Measurements from ENCODE around the gene VILL. TPM values are rescaled to one million over a fixed set of nuclear protein-coding genes. Genes with fewer than 3 reads are reported as not detected.

Gene VILL
- total and polyA plus RNA-seq, 4 donors = 0.88 to 3.5 (median 1.6) TPM

GRCh38 chr3:38021196-38021595, 30.6 kb downstream of the VILL start:
- Histone ChIP-seq H3K9ac (ENCODE audit: low read depth in 1 of 2, low read length in 2 of 2) (no peak overlapping the region), H3K27me3 (ENCODE audit: control insufficient read depth in 4 of 4, insufficient read depth in 4 of 4, low read length in 3 of 4) (no peaks in the 10 kb centered on the region), H3K9me3 (ENCODE audit: control insufficient read depth in 4 of 4, low read length in 3 of 4) (peaks cover 0 to under 1% (median 0%) of the 10 kb centered on the region in 4 donors), H3K36me3 (ENCODE audit: control insufficient read depth in 4 of 4, insufficient read depth in 3 of 4, low read depth in 1 of 4, low read length in 3 of 4) (peaks cover 2 to 9% (median 5%) of the 10 kb centered on the region in 4 donors), H3K27ac (ENCODE audit: low read depth in 1 of 2, low read length in 2 of 2) (no peak overlapping the region), H3K4me1 (ENCODE audit: control insufficient read depth in 4 of 4, insufficient read depth in 4 of 4, low read length in 3 of 4) (peaks cover 0 to 28% (median 13%) of the 10 kb centered on the region in 4 donors), H3K4me3 (ENCODE audit: low read depth in 1 of 3, low read length in 3 of 3) (no peak overlapping the region)
- WGBS = 95% methylated on average over 4 of the region's 4 CpGs
- DNase-seq (ENCODE audit: low spot score) = no peak
- TF ChIP-seq MAX (IDR thresholded peaks at IDR 0.05) = no peak
- no peak for TF ChIP-seq CTCF (IDR thresholded peaks at IDR 0.05; ENCODE audit: low read depth, low read length, missing input control)
- TF ChIP-seq ZBTB33 (IDR thresholded peaks at IDR 0.05) = no peak
- TF ChIP-seq TAF1 (conservative IDR thresholded peaks at IDR 0.05) = no peak
- TF ChIP-seq JUND (IDR thresholded peaks at IDR 0.05) = no peak
- TF ChIP-seq FOXA1 (IDR thresholded peaks at IDR 0.05) = no peak
- TF ChIP-seq NR2F2 (IDR thresholded peaks at IDR 0.05) = no peak
- no peak for TF ChIP-seq EGR1 (IDR thresholded peaks at IDR 0.05; ENCODE audit: low read depth in 2 of 2)
- no peak for TF ChIP-seq RAD21 (IDR thresholded peaks at IDR 0.05)
- TF ChIP-seq YY1 (IDR thresholded peaks at IDR 0.05) = no peak
- TF ChIP-seq ATF3 (IDR thresholded peaks at IDR 0.05) = no peak
- TF ChIP-seq FOXA2 (IDR thresholded peaks at IDR 0.05) = no peak
- no peak for TF ChIP-seq RXRA (IDR thresholded peaks at IDR 0.05)
- TF ChIP-seq HNF4G (IDR thresholded peaks at IDR 0.05) = no peak

GRCh38 chr3:38022301-38022700, 31.7 kb downstream of the VILL start:
- TF ChIP-seq ZBTB33 (IDR thresholded peaks at IDR 0.05) = no peak
- no peak for TF ChIP-seq FOXA1 (IDR thresholded peaks at IDR 0.05)
- no peak for TF ChIP-seq TAF1 (conservative IDR thresholded peaks at IDR 0.05)
- TF ChIP-seq HNF4A (conservative IDR thresholded peaks at IDR 0.05) = no peak
- no peak for TF ChIP-seq EGR1 (IDR thresholded peaks at IDR 0.05; ENCODE audit: low read depth in 2 of 2)
- no peak for TF ChIP-seq YY1 (IDR thresholded peaks at IDR 0.05)
- no peak for TF ChIP-seq FOXA2 (IDR thresholded peaks at IDR 0.05)
- no peak for TF ChIP-seq SP1 (IDR thresholded peaks at IDR 0.05)
- Histone ChIP-seq H3K27ac (ENCODE audit: low read depth in 1 of 2, low read length in 2 of 2) (peak overlapping the region; percentile 16 to 19), H3K9ac (ENCODE audit: low read depth in 1 of 2, low read length in 2 of 2) (no peak overlapping the region), H3K4me3 (ENCODE audit: low read depth in 1 of 3, low read length in 3 of 3) (no peak overlapping the region), H3K9me3 (ENCODE audit: control insufficient read depth in 4 of 4, low read length in 3 of 4) (no peaks in the 10 kb centered on the region), H3K4me1 (ENCODE audit: control insufficient read depth in 4 of 4, insufficient read depth in 4 of 4, low read length in 3 of 4) (peaks cover 0 to 28% (median 13%) of the 10 kb centered on the region in 4 donors), H3K27me3 (ENCODE audit: control insufficient read depth in 4 of 4, insufficient read depth in 4 of 4, low read length in 3 of 4) (no peaks in the 10 kb centered on the region), H3K36me3 (ENCODE audit: control insufficient read depth in 4 of 4, insufficient read depth in 3 of 4, low read depth in 1 of 4, low read length in 3 of 4) (peaks cover 0 to 2% (median 0%) of the 10 kb centered on the region in 4 donors)
- WGBS = 65% methylated on average over 3 of the region's 3 CpGs
- DNase-seq (ENCODE audit: low spot score) = no peak

All from liver (tissue), 9 donors.